IPS-15b (cell line): ENCODE results near the gene TMPRSS5.

Experiments
- H3K27me3 ChIP-seq: one replicate; pipeline ENCODE4 v1.6.1; 2013; ENCODE audit warnings: low read length; ENCODE audit not compliant: control insufficient read depth, insufficient read depth
- H3K36me3 ChIP-seq: one replicate; pipeline ENCODE4 v1.6.1; 2013; ENCODE audit warnings: low read length; ENCODE audit not compliant: control insufficient read depth, insufficient read depth
- H3K4me1 ChIP-seq: one replicate; pipeline ENCODE4 v1.6.1; 2013; ENCODE audit warnings: mild to moderate bottlenecking, low read length; ENCODE audit not compliant: control insufficient read depth, insufficient read depth
- H3K4me3 ChIP-seq: one replicate; pipeline ENCODE4 v1.5.1; 2013; ENCODE audit warnings: low read depth, low read length
- H3K9ac ChIP-seq: one replicate; pipeline ENCODE4 v1.6.1; 2013; ENCODE audit warnings: low read depth, mild to moderate bottlenecking, low read length
- H3K9me3 ChIP-seq: one replicate; pipeline ENCODE4 v1.6.1; 2013; ENCODE audit warnings: mild to moderate bottlenecking, low read length; ENCODE audit not compliant: control insufficient read depth, insufficient read depth

The TMPRSS5 gene

GRCh38 chr11:113637636-113638035, 68.5 kb downstream of the TMPRSS5 start:
- Histone ChIP-seq H3K9ac (no peak overlapping the region), H3K36me3 (no peaks in the 10 kb centered on the region), H3K4me3 (no peak overlapping the region), H3K9me3 (no peaks in the 10 kb centered on the region), H3K27me3 (no peaks in the 10 kb centered on the region), H3K4me1 (no peaks in the 10 kb centered on the region)
